ENCODE results near the gene SNX3. TPM values are rescaled to one million over a fixed set of nuclear protein-coding genes. Genes with fewer than 3 reads are reported as not detected.

The SNX3 gene
- total and polyA plus RNA-seq, 10 donors: 132 to 236 (median 170) TPM

- peak overlapping the region in 4 of 8 donors; percentile 24 to 66 (median 54) for H3K27ac ChIP-seq
- H3K9me3 ChIP-seq: no peaks in the 10 kb centered on the region
- H3K36me3 ChIP-seq: peaks cover 0 to 81% (median 38%) of the 10 kb centered on the region in 6 donors
- H3K27me3 ChIP-seq (replicated peaks in 1 of 7): no peaks in the 10 kb centered on the region
- no peak overlapping the region for H3K4me3 ChIP-seq
- TF ChIP-seq POLR2AphosphoS5 (IDR thresholded peaks at IDR 0.05): no peak
- TF ChIP-seq POLR2A (IDR thresholded peaks at IDR 0.05): no peak
- no peak for TF ChIP-seq CTCF (IDR thresholded peaks at IDR 0.05 in 8 of 11, conservative IDR thresholded peaks at IDR 0.05 in 3 of 11)
- H3K4me1 ChIP-seq: peaks cover 0 to 44% (median 9%) of the 10 kb centered on the region in 6 donors
- WGBS, 5 donors: 2 to 27% (median 18%) methylated on average over 1 of the region's 1 CpG
- no peak for DNase-seq
- intact Hi-C loops (cut with DNase I; ENCODE audit: low total_unique reads): no loop called here
These were observed 38.3 kb downstream of the SNX3 start for GRCh38 chr6:108222504-108222903.

GRCh38 chr6:108222064-108222463 lies 38.8 kb downstream of the SNX3 start:
- no peaks in the 10 kb centered on the region for H3K9me3 ChIP-seq
- intact Hi-C loops (cut with DNase I; ENCODE audit: low total_unique reads): no loop called here
- no peaks in the 10 kb centered on the region for H3K27me3 ChIP-seq (replicated peaks in 1 of 7)
- H3K4me1 ChIP-seq: peaks cover 0 to 39% (median 9%) of the 10 kb centered on the region in 6 donors
- 88 to 91% (median 89%) methylated on average over 2 of the region's 2 CpGs for WGBS, 5 donors
- no peak for TF ChIP-seq POLR2A (IDR thresholded peaks at IDR 0.05)
- TF ChIP-seq POLR2AphosphoS5 (IDR thresholded peaks at IDR 0.05): no peak
- TF ChIP-seq CTCF (IDR thresholded peaks at IDR 0.05 in 8 of 11, conservative IDR thresholded peaks at IDR 0.05 in 3 of 11): no peak
- no peak overlapping the region for H3K4me3 ChIP-seq
- no peak for DNase-seq
- peak overlapping the region in 3 of 8 donors; percentile 24 to 66 (median 59) for H3K27ac ChIP-seq
- peaks cover 0 to 85% (median 39%) of the 10 kb centered on the region in 6 donors for H3K36me3 ChIP-seq

- H3K4me1 ChIP-seq: peaks cover 0 to 12% (median 0%) of the 10 kb centered on the region in 6 donors
- H3K4me3 ChIP-seq: no peak overlapping the region
- peak overlapping the region in 2 of 8 donors; percentile 80 to 81 for H3K27ac ChIP-seq
- DNase-seq: no peak
- H3K27me3 ChIP-seq (replicated peaks in 1 of 7): no peaks in the 10 kb centered on the region
- H3K9me3 ChIP-seq: no peaks in the 10 kb centered on the region
- peaks cover 0 to 100% (median 38%) of the 10 kb centered on the region in 6 donors for H3K36me3 ChIP-seq
- 88 to 100% (median 90%) methylated on average over 2 of the region's 2 CpGs for WGBS, 5 donors
- TF ChIP-seq POLR2A (IDR thresholded peaks at IDR 0.05): no peak
- TF ChIP-seq CTCF (IDR thresholded peaks at IDR 0.05 in 8 of 11, conservative IDR thresholded peaks at IDR 0.05 in 3 of 11): no peak
- intact Hi-C loops (cut with DNase I; ENCODE audit: low total_unique reads): no loop called here
These were observed 49.2 kb downstream of the SNX3 start for GRCh38 chr6:108211671-108212070.

GRCh38 chr6:108210556-108210955 lies 50.3 kb downstream of the SNX3 start:
- 56 to 88% (median 81%) methylated on average over 2 of the region's 2 CpGs for WGBS, 5 donors
- no peaks in the 10 kb centered on the region for H3K9me3 ChIP-seq
- peak overlapping the region in 1 of 8 donors; percentile 5 for H3K4me3 ChIP-seq
- peak overlapping the region in 7 of 8 donors; percentile 42 to 85 (median 70) for H3K27ac ChIP-seq
- H3K4me1 ChIP-seq: peaks cover 0 to 12% (median 0%) of the 10 kb centered on the region in 6 donors
- H3K27me3 ChIP-seq (replicated peaks in 1 of 7): no peaks in the 10 kb centered on the region
- intact Hi-C loops (cut with DNase I; ENCODE audit: low total_unique reads): no loop called here
- peaks cover 0 to 97% (median 34%) of the 10 kb centered on the region in 6 donors for H3K36me3 ChIP-seq
- DNase-seq: no peak
- no peak for TF ChIP-seq POLR2A (IDR thresholded peaks at IDR 0.05)
- peak in 1 of 3 donors; percentile 17 for TF ChIP-seq POLR2AphosphoS5 (IDR thresholded peaks at IDR 0.05)
